Uterus (tissue), 4 donors: ENCODE data around the gene ASPDH. TPM values are rescaled to one million over a fixed set of nuclear protein-coding genes. Genes with fewer than 3 reads are reported as not detected.

Experiments
- DNase-seq, 2 donors: peaks; one replicate each; pipeline ENCODE4 v3.0.0-alpha.2; 2019 to 2020
- H3K27ac ChIP-seq, 2 donors: fragments of 200-600 bp; sonication (generic); 1 replicate in 1 of 2; 2 replicates in 1 of 2; pipeline ENCODE4 v1.5.1; 2016 to 2018
- H3K27me3 ChIP-seq, 2 donors: fragments of 200-600 bp; sonication (generic); one replicate each; pipeline ENCODE4 v1.5.1; 2018 to 2019; ENCODE audit warnings: control low read depth in 1 of 2
- H3K36me3 ChIP-seq, 2 donors: fragments of 200-600 bp; sonication (generic); one replicate each; pipeline ENCODE4 v1.5.1; 2019; ENCODE audit warnings: control low read depth in 1 of 2
- H3K4me1 ChIP-seq, 2 donors: fragments of 200-600 bp; sonication (generic); one replicate each; pipeline ENCODE4 v1.5.1; 2018 to 2019; ENCODE audit warnings: control low read depth in 1 of 2
- H3K4me3 ChIP-seq, 2 donors: fragments of 200-600 bp; sonication (generic); 1 replicate in 1 of 2; 2 replicates in 1 of 2; pipeline ENCODE4 v1.5.1; 2018 to 2019; ENCODE audit warnings: mild to moderate bottlenecking in 1 of 2
- H3K9me3 ChIP-seq, 2 donors: fragments of 200-600 bp; sonication (generic); one replicate each; pipeline ENCODE4 v1.5.1; 2019; ENCODE audit warnings: control low read depth in 1 of 2
- CTCF ChIP-seq, 4 experiments: fragments of 200-600 bp in 2 of 4; fragments of 450-650 bp in 2 of 4; sonication (generic) in 2 of 4; IDR thresholded peaks; one replicate each; pipeline ENCODE4 v1.5.1; 2016 to 2019; ENCODE audit warnings: antibody characterized with exemption in 4 of 4, mild to moderate bottlenecking in 2 of 4, moderate library complexity in 1 of 4
- POLR2A ChIP-seq, 2 donors: fragments of 450-650 bp; IDR thresholded peaks; one replicate each; pipeline ENCODE4 v1.6.1; 2016; ENCODE audit warnings: antibody characterized with exemption in 2 of 2, mild to moderate bottlenecking in 1 of 2, moderate library complexity in 1 of 2
- intact Hi-C: fragments of 100-400 bp; cut with DNase I; formaldehyde crosslinking; loops from one replicate; pipeline ENCODE4 v1.15.1; 2023; ENCODE audit warnings: low total_unique reads
- total RNA-seq, 4 donors: library from RNA; depleted of rRNA in 3 of 4; stranded (reverse); fragments of >200 nt in 3 of 4; gene quantifications; one replicate each; pipeline versions ENCODE4 v1.1.0 to v1.2.4, GENCODE V29; 2014 to 2023
- donor health status: DM: yes; HTN: yes; CAD: no.

Gene ASPDH
- total RNA-seq, 4 donors from 2014 or later: not detected

- no peak for DNase-seq
- H3K4me3 ChIP-seq: no peak overlapping the region
- no peaks in the 10 kb centered on the region for H3K9me3 ChIP-seq
- H3K4me1 ChIP-seq: no peaks in the 10 kb centered on the region
- H3K27me3 ChIP-seq: no peaks in the 10 kb centered on the region
- no peak for TF ChIP-seq CTCF (IDR thresholded peaks at IDR 0.05)
- no peak for TF ChIP-seq POLR2A (IDR thresholded peaks at IDR 0.05)
- intact Hi-C loops: no loop called here
- H3K27ac ChIP-seq: no peak overlapping the region
- no peaks in the 10 kb centered on the region for H3K36me3 ChIP-seq
Measured at GRCh38 chr19:50468818-50469217, 44.9 kb downstream of the ASPDH start.

DNA sequence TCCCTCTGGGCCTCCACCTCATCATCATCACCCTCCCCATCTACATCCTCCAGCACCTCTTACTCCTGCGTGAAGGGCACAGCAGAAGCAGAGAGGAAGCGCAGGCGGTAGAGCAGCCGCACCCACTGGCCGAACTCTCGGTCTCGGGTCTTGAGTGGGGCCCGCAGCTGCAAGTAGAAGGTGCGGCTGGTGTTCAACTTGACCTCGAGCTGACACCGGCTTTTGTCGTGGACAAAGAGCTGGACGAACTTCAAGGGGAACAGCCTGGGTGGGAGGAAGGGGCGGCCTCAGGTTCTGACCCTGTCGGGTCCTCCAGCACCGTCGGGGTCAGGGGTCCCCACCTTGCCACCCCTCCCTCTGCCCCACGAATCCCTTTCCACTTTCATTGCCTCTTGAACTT lies 46.1 kb downstream of the ASPDH start:
- Histone ChIP-seq H3K9me3 (no peaks in the 10 kb centered on the region), H3K4me1 (no peaks in the 10 kb centered on the region), H3K27me3 (no peaks in the 10 kb centered on the region), H3K27ac (no peak overlapping the region), H3K4me3 (no peak overlapping the region), H3K36me3 (no peaks in the 10 kb centered on the region)
- no peak for DNase-seq
- intact Hi-C loops: no loop called here
- TF ChIP-seq POLR2A (IDR thresholded peaks at IDR 0.05) (no peak), CTCF (IDR thresholded peaks at IDR 0.05) (no peak)

DNA sequence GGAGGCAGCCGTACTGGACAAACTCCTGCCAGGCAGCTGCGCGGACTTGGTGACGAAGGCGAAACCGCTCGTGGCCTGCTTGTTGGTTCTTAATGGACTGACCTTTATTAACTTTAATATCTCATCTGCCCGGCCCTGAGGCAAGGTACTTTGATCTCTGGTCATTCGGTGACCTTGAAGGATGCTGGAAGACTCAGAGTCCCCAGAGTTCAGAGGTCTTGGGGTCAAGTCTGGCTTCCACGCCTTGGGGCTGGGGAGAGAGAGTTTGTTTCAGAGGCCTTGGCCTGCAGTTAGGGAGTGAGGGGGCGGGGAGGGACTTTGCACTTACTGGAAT lies 47.0 kb downstream of the ASPDH start:
- no peaks in the 10 kb centered on the region for H3K36me3 ChIP-seq
- H3K4me1 ChIP-seq: no peaks in the 10 kb centered on the region
- no peak overlapping the region for H3K27ac ChIP-seq

DNA sequence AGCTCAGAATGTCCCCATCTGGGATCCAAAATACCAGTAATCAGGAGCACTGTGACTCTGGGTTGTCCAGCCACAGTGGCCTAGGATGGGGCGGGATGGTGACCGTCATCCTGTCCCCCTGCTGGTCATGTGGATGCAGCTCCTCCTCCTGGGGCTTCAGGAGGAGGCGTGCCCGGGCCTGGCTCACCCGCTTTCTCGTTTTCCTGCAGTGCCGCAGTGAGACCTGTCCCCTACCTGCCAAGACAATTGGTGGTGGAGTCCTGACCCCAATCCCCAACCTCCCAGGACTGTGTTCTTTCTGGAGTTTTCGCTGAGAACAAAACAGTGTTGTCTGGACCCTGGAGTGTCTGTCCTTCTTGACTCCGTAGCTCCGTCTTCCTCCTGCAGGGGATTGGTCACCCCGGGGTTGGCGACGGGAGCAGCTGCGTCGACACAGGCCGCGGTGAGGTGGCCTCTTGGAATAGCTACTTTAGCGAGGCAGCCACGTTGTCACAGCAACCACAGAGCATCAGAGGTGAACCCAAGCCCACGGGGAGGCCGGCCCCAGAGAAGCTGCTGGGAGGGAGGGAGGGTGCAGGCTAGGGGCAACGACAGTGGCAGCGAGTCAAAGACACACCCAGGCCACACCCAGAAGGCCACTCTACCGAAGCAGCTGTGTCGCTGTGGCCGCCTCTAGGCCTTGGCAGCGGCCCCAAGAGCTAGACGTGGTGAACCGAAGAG lies 47.6 kb downstream of the ASPDH start:
- TF ChIP-seq POLR2A (IDR thresholded peaks at IDR 0.05): no peak
- TF ChIP-seq CTCF (IDR thresholded peaks at IDR 0.05): no peak
- intact Hi-C loops: no loop called here
- no peaks in the 10 kb centered on the region for H3K27me3 ChIP-seq

More for the DNA sequence above, 47.0 kb downstream of the ASPDH start:
- intact Hi-C loops: no loop called here
- no peaks in the 10 kb centered on the region for H3K27me3 ChIP-seq
- H3K9me3 ChIP-seq: no peaks in the 10 kb centered on the region
- TF ChIP-seq POLR2A (IDR thresholded peaks at IDR 0.05) (no peak), CTCF (IDR thresholded peaks at IDR 0.05) (no peak)
- H3K4me3 ChIP-seq: no peak overlapping the region
- DNase-seq: no peak

GRCh38 chr19:50465000-50465399 lies 48.7 kb downstream of the ASPDH start:
- H3K27me3 ChIP-seq: no peaks in the 10 kb centered on the region

More for the DNA sequence above, 47.6 kb downstream of the ASPDH start:
- Histone ChIP-seq H3K4me3 (no peak overlapping the region), H3K9me3 (no peaks in the 10 kb centered on the region), H3K27ac (no peak overlapping the region), H3K36me3 (no peaks in the 10 kb centered on the region), H3K4me1 (no peaks in the 10 kb centered on the region)
- no peak for DNase-seq

More at GRCh38 chr19:50465000-50465399, 48.7 kb downstream of the ASPDH start:
- Histone ChIP-seq H3K4me1 (no peaks in the 10 kb centered on the region), H3K9me3 (no peaks in the 10 kb centered on the region), H3K36me3 (no peaks in the 10 kb centered on the region), H3K27ac (no peak overlapping the region), H3K4me3 (no peak overlapping the region)
- DNase-seq: no peak
- intact Hi-C loops: no loop called here
- no peak for TF ChIP-seq POLR2A (IDR thresholded peaks at IDR 0.05)
- no peak for TF ChIP-seq CTCF (IDR thresholded peaks at IDR 0.05)
